ENCODE results near the gene PTK6. TPM values are rescaled to one million over a fixed set of nuclear protein-coding genes. Genes with fewer than 3 reads are reported as not detected.

PTK6 gene
- total and polyA plus RNA-seq, 9 donors = 0.07 to 0.46 (median 0.12) TPM; not detected in 2

DNA sequence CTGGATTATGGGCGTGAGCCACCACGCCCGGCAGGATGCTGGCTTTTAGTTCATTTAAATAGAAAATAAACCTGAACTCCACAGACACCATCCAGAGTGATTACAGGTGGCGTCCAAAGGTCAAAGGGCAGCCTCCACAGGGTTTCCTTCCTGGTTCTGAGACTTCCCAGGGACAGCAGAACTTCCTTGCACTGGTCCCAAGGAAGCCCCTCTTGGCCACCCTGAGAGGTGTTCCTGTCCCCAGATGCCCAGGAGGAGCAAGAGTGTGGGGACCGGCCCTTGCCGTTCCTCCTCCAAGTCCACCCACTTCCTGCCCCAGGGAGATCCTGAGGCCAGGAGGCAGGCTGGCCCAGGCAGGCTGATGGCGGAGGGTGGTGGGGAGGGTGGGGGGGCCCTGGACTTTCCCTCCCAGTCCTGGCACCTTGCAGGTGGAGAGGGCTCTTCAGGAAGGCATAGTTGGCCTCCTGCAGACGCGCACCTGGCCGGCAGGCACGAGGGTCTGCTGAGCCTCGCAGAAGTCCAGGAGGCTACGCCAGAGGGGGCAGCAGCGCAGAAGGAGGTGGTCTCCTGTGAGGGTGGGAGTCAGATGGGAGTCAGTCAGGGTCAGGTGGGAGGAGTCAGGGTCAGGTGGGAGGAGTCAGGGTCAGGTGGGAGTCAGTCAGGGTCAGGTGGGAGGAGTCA lies 21.8 kb upstream of the PTK6 start:
- DNase-seq = no peak
- intact Hi-C loops (cut with DNase I) = loop anchor here in 1 of 4 donors (10.0 kb wide), 1 partner anchor 326 kb away; no protein-coding TSS in a partner anchor

DNA sequence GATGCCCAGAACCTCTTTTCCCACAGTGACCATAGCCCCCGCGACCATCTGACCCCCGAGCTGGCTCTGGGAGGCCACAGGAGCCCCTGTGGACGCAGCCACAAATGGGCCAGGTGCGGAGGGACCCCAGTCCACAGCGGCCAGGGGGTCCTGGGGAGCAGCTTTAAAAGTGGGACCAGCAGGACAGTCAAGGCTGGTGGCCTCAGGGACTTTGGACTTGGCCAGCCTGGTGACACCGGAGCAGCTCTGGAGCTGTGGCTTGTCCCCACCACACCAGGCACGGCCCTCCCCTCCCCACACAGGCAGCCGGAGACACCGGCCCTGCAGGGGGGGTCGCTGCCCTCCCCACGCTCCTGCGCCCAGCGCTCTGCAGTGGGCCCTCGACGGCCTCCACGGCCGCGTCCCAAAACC lies 20.3 kb upstream of the PTK6 start:
- Histone ChIP-seq H3K27ac (no peak overlapping the region), H3K4me3 (no peak overlapping the region), H3K27me3 (no peaks in the 10 kb centered on the region), H3K4me1 (ENCODE audit: insufficient read depth) (peaks cover 1% of the 10 kb centered on the region), H3K9me3 (no peaks in the 10 kb centered on the region), H3K36me3 (no peaks in the 10 kb centered on the region)
- no peak for TF ChIP-seq EP300 (IDR thresholded peaks at IDR 0.05)
- TF ChIP-seq POLR2A (IDR thresholded peaks at IDR 0.05) = no peak
- TF ChIP-seq, protein P1, sequence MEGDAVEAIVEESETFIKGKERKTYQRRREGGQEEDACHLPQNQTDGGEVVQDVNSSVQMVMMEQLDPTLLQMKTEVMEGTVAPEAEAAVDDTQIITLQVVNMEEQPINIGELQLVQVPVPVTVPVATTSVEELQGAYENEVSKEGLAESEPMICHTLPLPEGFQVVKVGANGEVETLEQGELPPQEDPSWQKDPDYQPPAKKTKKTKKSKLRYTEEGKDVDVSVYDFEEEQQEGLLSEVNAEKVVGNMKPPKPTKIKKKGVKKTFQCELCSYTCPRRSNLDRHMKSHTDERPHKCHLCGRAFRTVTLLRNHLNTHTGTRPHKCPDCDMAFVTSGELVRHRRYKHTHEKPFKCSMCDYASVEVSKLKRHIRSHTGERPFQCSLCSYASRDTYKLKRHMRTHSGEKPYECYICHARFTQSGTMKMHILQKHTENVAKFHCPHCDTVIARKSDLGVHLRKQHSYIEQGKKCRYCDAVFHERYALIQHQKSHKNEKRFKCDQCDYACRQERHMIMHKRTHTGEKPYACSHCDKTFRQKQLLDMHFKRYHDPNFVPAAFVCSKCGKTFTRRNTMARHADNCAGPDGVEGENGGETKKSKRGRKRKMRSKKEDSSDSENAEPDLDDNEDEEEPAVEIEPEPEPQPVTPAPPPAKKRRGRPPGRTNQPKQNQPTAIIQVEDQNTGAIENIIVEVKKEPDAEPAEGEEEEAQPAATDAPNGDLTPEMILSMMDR (IDR thresholded peaks at IDR 0.05) = no peak
- 84 to 93% (median 87%) methylated on average over 19 of the region's 19 CpGs for WGBS, 3 donors
- no peak for DNase-seq
- intact Hi-C loops (cut with DNase I) = loop anchor here in 1 of 4 donors (10.0 kb wide), 1 partner anchor 327 kb away; no protein-coding TSS in a partner anchor

More for the DNA sequence above, 21.8 kb upstream of the PTK6 start:
- H3K27me3 ChIP-seq = no peaks in the 10 kb centered on the region
- no peak overlapping the region for H3K4me3 ChIP-seq
- peaks cover 1% of the 10 kb centered on the region for H3K4me1 ChIP-seq (ENCODE audit: insufficient read depth)
- no peaks in the 10 kb centered on the region for H3K9me3 ChIP-seq
- TF ChIP-seq EP300 (IDR thresholded peaks at IDR 0.05) (no peak), POLR2A (IDR thresholded peaks at IDR 0.05) (no peak)
- TF ChIP-seq, protein P1 (IDR thresholded peaks at IDR 0.05) = no peak
- H3K27ac ChIP-seq = no peak overlapping the region
- no peaks in the 10 kb centered on the region for H3K36me3 ChIP-seq
- 92 to 95% (median 94%) methylated on average over 14 of the region's 14 CpGs for WGBS, 3 donors

DNA sequence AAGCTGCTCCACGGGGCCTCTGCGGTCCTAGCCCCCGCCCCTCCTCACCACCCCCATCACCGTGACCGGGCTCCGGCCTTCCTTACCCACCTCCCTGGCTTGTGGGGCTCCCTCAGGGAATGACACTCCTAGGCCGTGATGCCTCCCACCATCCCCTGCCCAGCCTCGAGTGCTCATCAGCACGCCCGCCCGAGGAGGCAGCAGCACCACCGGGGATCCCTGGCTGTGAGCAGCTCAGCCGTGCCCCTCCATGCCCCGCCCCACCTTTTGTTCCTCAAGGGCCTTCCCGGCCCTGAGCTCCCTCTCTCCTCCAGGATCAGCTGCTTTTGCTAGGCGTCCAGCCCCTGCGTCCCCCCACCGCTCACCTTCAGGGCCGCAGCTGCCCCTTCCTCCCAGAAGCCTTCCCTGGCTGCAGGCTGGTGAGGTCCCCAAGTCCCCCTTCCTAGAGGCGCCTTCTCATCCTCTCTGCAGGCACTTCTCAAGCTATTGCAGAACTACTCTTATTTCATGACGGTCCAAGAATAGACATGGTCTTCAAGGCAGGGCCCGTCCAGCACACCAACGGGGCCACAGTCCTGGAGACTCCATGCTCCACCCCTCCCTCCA lies 19.8 kb upstream of the PTK6 start:
- Histone ChIP-seq H3K4me3 (no peak overlapping the region), H3K27me3 (no peaks in the 10 kb centered on the region), H3K36me3 (no peaks in the 10 kb centered on the region), H3K4me1 (ENCODE audit: insufficient read depth) (peaks cover 1% of the 10 kb centered on the region), H3K9me3 (no peaks in the 10 kb centered on the region), H3K27ac (no peak overlapping the region)
- no peak for DNase-seq
- 71 to 77% (median 72%) methylated on average over 23 of the region's 23 CpGs for WGBS, 3 donors
- intact Hi-C loops (cut with DNase I) = loop anchor here in 1 of 4 donors (10.0 kb wide), 1 partner anchor 328 kb away; no protein-coding TSS in a partner anchor
- no peak for TF ChIP-seq EP300 (IDR thresholded peaks at IDR 0.05)
- TF ChIP-seq, protein P1 (IDR thresholded peaks at IDR 0.05) = no peak
- TF ChIP-seq POLR2A (IDR thresholded peaks at IDR 0.05) = no peak

DNA sequence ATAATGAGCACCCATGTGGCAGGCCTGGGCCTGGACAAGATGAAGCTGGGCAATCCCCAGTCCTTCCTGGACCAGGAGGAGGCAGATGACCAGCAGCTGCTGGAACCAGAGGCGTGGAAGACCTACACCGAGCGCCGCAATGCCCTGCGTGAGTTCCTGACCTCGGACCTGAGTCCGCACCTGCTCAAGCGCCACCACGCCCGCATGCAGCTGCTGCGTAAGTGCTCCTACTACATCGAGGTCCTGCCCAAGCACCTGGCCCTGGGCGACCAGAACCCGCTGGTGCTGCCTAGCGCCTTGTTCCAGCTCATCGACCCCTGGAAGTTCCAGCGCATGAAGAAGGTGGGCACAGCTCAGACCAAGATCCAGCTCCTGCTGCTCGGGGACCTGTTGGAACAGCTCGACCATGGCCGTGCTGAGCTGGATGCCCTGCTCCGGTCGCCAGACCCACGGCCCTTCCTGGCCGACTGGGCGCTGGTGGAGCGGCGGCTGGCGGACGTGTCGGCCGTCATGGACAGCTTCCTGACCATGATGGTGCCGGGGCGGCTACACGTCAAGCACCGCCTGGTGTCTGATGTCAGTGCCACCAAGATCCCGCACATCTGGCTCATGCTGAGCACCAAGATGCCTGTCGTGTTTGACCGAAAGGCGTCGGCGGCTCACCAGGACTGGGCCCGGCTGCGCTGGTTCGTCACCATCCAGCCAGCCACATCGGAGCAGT lies 18.6 kb upstream of the PTK6 start:
- Histone ChIP-seq H3K36me3 (no peaks in the 10 kb centered on the region), H3K9me3 (no peaks in the 10 kb centered on the region), H3K4me1 (ENCODE audit: insufficient read depth) (peaks cover 1% of the 10 kb centered on the region), H3K27ac (no peak overlapping the region), H3K4me3 (no peak overlapping the region), H3K27me3 (no peaks in the 10 kb centered on the region)
- TF ChIP-seq EP300 (IDR thresholded peaks at IDR 0.05) (no peak), POLR2A (IDR thresholded peaks at IDR 0.05) (no peak)
- TF ChIP-seq, protein P1 (IDR thresholded peaks at IDR 0.05) = no peak
- WGBS, 3 donors = 89 to 93% (median 91%) methylated on average over 33 to 45 of the region's 45 CpGs
- intact Hi-C loops (cut with DNase I) = loop anchor here in 1 of 4 donors (10.0 kb wide), 1 partner anchor 329 kb away; no protein-coding TSS in a partner anchor
- DNase-seq = no peak
